GM21360 (cell line): Measurements from ENCODE around the gene DPYSL3.
"Not testable (repeated sequence)": the region's sequence is repeated elsewhere in the genome, so short reads cannot be mapped to it uniquely, and the experiment has no call there.

Experiments
- ATAC-seq: cut with Tn5 transposase; IDR thresholded peaks from one replicate; pipeline ENCODE4 v1.9.1; 2021; ENCODE audit warnings: mild to moderate bottlenecking, moderate library complexity; ENCODE audit not compliant: unreplicated experiment

DPYSL3 gene

DNA sequence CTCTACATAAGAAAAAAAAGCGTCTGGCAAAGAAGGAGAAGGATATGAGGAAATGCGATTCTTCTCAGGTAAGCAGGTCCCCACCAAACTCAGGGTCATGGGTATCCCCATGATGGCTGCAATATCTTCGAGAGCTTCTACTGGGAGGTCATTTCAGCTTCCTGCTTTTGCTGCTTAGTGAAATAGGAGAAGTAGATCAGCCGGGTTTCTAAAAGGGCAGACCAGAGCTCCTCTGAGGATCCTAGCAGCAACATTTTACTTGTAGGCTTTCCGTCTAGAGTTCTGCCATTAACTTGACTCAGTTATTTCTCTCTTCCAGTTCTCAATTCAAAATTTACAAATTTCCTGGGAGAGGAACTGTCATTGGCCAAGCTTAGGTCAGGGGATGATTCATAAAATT, 134.7 kb downstream of the DPYSL3 start:
- ATAC-seq, result no peak

DNA sequence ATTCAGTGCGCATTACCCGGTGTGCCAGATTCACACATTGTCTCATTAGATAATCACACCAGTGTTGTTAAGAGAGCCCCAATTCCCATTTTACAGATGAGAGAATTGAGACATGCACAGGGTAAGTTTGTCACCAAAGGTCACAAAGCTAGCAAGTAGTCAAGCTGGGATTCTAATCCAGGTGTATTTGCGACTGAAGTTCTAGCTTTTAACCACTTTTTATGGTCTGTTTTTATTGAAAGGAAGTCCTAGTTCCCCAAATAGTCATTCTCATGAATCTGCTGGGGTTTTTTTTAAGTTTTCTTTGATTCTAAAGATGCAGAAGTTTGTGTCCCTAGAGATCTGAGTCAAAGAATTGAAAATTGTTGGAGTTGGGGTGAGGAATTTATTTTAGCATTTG, 136.5 kb downstream of the DPYSL3 start:
- no peak for ATAC-seq

- no peak for ATAC-seq
These were observed 137.7 kb downstream of the DPYSL3 start for GRCh38 chr5:147372191-147372590.

GRCh38 chr5:147371290-147371689, 138.6 kb downstream of the DPYSL3 start:
- ATAC-seq, result no peak

DNA sequence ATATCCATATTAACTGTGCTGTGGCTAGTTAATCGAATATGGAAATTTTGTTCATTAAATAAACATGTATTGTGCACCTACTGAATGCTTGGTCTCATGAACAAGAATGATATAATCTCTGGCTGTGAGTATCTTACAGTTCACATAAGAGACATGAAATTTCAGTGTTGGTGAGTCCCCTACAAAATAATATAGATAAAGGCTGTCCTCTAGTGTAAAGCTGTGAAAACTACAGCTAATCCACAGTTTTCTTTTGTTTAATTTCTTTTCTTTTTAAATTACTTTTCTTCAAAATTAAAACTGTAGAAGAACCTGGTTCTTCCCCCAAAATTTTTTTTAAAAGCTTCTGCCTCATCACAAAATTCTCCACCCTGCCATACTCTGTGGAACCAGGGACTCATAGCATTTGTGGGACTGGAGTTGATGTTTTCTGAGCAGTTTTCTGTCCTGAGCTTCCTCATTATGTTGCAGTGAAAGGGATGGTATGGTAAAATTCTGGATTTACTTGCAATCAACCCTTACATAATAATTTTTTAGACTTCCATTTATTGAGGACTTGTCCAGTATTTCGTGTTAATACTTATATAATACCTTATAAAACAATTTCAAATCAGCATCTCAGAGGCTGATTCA, 140.0 kb downstream of the DPYSL3 start:
- ATAC-seq, result no peak

DNA sequence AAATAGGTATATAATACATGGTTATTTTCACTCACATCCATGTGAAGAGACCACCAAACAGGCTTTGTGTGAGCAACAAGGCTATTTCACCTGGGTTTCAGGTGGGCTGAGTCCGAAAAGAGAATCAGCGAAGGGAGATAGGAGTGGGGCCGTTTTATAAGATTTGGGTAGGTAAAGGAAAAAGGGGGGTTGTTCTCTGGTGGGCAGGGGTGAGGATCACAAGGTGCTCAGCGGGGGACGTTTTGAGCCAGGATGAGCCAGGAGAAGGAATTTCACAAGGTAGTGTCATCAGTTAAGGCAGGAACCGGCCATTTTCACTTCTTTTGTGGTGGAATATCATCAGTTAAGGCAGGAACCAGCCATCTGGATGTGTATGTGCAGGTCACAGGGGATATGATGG, 142.5 kb downstream of the DPYSL3 start:
- not testable (repeated sequence) for ATAC-seq

DNA sequence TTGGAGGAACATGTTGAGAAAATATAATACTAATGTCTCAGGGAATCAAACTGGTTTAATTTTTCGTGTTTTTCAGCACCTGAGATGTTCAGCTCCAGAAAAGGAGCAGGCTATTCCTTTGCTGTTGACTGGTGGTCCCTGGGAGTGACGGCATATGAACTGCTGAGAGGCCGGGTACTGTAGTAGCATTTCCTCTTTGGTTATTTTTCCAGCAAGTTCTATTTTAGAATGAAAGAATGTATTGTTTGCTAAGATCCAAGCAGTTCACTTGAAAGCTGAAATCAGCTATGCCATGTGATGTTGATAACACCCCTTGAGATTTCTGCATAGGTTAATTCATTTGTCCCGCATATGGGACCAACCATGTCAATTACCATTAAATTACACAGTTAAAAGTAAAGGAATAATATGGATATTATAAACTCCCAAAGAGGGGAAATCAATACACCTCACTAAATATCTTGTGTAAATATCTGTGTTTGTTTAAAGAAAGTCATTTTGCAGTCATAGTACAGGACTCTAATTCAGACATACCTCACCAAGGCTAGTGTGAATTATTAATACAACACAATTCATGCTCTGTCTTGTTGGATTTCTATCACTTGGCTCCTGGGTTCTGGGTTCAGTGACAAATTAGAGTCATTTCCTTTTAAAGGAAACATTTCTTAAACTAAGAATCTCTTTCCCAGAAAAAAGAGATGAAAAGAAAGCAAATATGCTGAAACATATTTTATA, 148.3 kb downstream of the DPYSL3 start:
- ATAC-seq, result no peak

- ATAC-seq, result no peak
These were observed 149.1 kb downstream of the DPYSL3 start for GRCh38 chr5:147360816-147361215.

GRCh38 chr5:147359581-147359980, 150.3 kb downstream of the DPYSL3 start:
- ATAC-seq, result no peak

DNA sequence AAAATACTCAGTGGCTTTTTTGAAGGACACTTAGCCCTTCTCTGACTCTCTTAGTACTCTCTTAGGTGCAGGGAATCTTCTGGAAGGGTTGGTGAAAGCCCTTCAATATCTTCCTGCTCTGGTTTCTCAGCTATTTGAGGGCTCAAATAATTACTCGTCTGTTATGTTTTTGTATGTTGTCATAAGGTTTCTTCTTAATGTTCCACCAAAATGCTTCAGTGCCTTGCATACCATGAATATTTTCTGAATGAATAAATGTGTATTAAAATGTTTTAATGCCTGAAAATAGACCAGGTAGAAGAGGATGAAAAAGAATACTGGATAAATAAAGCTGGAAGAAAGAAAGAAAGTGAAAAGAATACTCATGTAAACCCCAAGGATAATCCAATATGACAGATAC, 150.8 kb downstream of the DPYSL3 start:
- ATAC-seq, result no peak

GRCh38 chr5:147349241-147349640, 160.6 kb downstream of the DPYSL3 start:
- no peak for ATAC-seq

- no peak for ATAC-seq
These were observed 161.4 kb downstream of the DPYSL3 start for GRCh38 chr5:147348451-147348850.

DNA sequence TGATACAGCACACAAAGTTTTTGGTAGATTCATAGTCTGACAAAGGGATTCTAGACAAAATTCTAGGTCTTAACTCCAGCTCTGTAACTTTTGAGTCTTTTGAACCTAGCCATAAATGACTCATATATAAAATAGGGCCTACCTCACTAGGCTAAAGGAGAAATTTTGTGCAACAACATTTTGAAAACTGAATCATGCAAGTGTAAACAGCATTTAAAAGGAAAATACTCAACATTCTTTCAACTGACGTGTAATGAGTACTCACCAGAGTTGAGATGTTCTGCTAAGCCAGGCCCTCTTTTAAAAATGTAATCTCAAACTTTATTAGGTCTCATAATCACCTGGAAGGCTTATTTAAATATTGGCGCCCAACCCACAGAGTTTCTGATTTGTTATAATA, 161.8 kb downstream of the DPYSL3 start:
- no peak for ATAC-seq

- ATAC-seq, result no peak
These were observed 163.8 kb downstream of the DPYSL3 start for GRCh38 chr5:147346006-147346561.

DNA sequence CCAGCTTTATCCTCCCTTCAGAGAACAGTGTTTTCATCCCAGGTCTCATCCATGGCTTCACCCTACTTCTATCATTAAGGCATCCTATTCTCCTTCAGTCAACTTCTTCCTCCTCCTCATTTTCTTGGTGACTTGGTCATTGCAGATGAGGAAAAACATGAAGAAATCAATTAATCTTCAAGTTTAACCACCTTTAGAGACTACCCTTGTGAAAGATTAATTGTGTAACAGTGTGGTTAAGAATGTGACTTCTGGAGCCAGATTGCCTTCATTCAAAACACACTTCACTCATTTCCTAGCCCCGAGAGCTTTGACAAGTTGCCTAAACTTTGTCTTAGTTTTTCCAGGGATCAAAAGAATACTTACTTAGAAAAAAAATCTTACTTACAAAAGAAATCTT, 165.0 kb downstream of the DPYSL3 start:
- no peak for ATAC-seq

DNA sequence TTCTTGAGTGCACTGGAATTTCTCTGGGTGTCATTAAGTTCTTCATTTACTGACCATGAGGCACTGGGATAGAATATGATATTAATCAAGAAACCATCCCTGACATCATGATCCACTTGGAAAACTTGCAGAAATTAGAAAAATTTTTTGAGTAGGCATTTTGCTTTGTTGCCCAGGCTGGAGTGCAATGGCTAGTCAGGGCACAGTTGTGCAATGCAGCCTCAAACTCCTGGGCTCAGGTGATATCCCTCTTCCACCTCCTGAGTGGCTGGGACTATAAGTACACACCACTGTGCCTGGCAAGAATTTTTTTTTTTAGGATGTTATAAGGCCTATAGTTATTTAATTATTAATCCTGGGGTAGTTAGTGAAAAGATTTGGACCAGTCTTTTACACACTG, 168.5 kb downstream of the DPYSL3 start:
- no peak for ATAC-seq

- ATAC-seq, result no peak
These were observed 168.9 kb downstream of the DPYSL3 start for GRCh38 chr5:147340941-147341340.
